GM12891 (cell line): Measurements from ENCODE around the gene SNRPD3.

Source experiments
- PAX5 ChIP-seq: IDR thresholded peaks from 2 replicates; pipeline ENCODE4 v1.6.1; 2011; ENCODE audit warnings: low read length, moderate library complexity, mild to moderate bottlenecking; ENCODE audit not compliant: insufficient read depth, severe bottlenecking
- POLR2A ChIP-seq: IDR thresholded peaks from 2 replicates; pipeline ENCODE4 v1.6.1; 2011; ENCODE audit warnings: low read depth, low read length, control low read depth
- POLR2AphosphoS5 ChIP-seq: IDR thresholded peaks from 2 replicates; pipeline ENCODE4 v1.6.1; 2011; ENCODE audit warnings: low read depth, low read length, control low read depth
- POU2F2 ChIP-seq: IDR thresholded peaks from 2 replicates; pipeline ENCODE4 v1.6.1; 2011; ENCODE audit warnings: low read depth, mild to moderate bottlenecking, control low read depth, low read length, moderate library complexity
- SPI1 ChIP-seq: IDR thresholded peaks from 2 replicates; pipeline ENCODE4 v1.6.1; 2011; ENCODE audit warnings: low read depth, low read length, control low read depth
- TAF1 ChIP-seq: IDR thresholded peaks from 2 replicates; pipeline ENCODE4 v1.6.1; 2011; ENCODE audit warnings: low read depth, low read length, control low read depth

DNA sequence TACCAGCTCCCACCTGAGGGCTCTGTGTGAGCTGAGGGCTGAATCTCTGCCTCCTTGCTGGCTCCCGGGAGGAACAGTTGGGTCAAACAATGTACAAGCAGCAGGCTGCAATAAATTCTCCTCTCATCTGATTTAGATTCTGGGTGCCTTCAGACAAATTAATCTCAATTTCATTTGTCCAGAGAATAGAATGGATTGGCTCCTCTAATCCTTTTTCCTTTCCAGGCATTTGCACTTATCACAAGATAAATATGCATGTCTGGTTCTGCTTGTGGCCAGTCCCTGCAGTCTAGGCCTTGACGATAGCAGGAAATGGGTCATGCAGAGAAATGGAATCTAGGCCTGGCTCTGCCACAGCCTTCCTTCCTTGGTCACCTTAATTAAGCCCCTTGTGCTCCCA is 31.9 kb upstream of the SNRPD3 start:
- TF ChIP-seq POLR2AphosphoS5 (no peak), POLR2A (no peak), PAX5 (no peak), POU2F2 (no peak), TAF1 (no peak), SPI1 (no peak)
